Neural progenitor cell (in vitro differentiated cells): ENCODE data around the gene FAM180B. TPM values are rescaled to one million over a fixed set of nuclear protein-coding genes. Genes with fewer than 3 reads are reported as not detected.

ENCODE experiments used
- DNase-seq: peaks from one replicate; pipeline ENCODE4 v3.0.0-alpha.2; 2016; ENCODE audit warnings: low spot score
- H2AFZ ChIP-seq: fragments of 200-600 bp; sonication (generic); replicated peaks from 2 replicates; pipeline ENCODE4 v1.6.1; 2016; ENCODE audit warnings: antibody characterized with exemption
- H3F3A ChIP-seq: fragments of 200-600 bp; sonication (generic); 2 replicates; pipeline ENCODE4 v1.6.1; 2016; ENCODE audit warnings: antibody characterized with exemption, low read depth
- H3K27ac ChIP-seq: fragments of 200-600 bp; sonication (generic); 2 replicates; pipeline ENCODE4 v1.5.1; 2016; ENCODE audit warnings: mild to moderate bottlenecking
- H3K27me3 ChIP-seq: fragments of 200-600 bp; sonication (generic); 2 replicates; pipeline ENCODE4 v1.6.1; 2016; ENCODE audit warnings: mild to moderate bottlenecking, moderate library complexity
- H3K36me3 ChIP-seq: fragments of 200-600 bp; sonication (generic); 2 replicates; pipeline ENCODE4 v1.5.1; 2016
- H3K4me1 ChIP-seq: fragments of 200-600 bp; sonication (generic); 2 replicates; pipeline ENCODE4 v1.6.1; 2016; ENCODE audit warnings: mixed run types
- H3K4me2 ChIP-seq: fragments of 200-600 bp; sonication (generic); 2 replicates; pipeline ENCODE4 v1.6.1; 2016
- H3K4me3 ChIP-seq: fragments of 200-600 bp; sonication (generic); 2 replicates; pipeline ENCODE4 v1.5.1; 2016
- H3K79me2 ChIP-seq: fragments of 200-600 bp; sonication (generic); 2 replicates; pipeline ENCODE4 v1.6.1; 2016; ENCODE audit warnings: low read depth
- H3K9ac ChIP-seq: fragments of 200-600 bp; sonication (generic); 2 replicates; pipeline ENCODE4 v1.6.1; 2016
- H3K9me3 ChIP-seq: fragments of 200-600 bp; sonication (generic); 2 replicates; pipeline ENCODE4 v1.5.1; 2016; ENCODE audit warnings: low read depth
- H4K20me1 ChIP-seq: fragments of 200-600 bp; sonication (generic); 2 replicates; pipeline ENCODE4 v1.6.1; 2016; ENCODE audit warnings: low read depth
- H3K27ac Mint-ChIP-seq: 3 replicates; pipeline ENCODE4 v1.8.0; 2021; ENCODE audit warnings: mixed read lengths
- H3K27me3 Mint-ChIP-seq: 2 replicates; pipeline ENCODE4 v1.8.0; 2022; ENCODE audit warnings: low read depth, mild to moderate bottlenecking, inconsistent platforms, moderate library complexity, mixed read lengths; ENCODE audit not compliant: insufficient read depth
- H3K36me3 Mint-ChIP-seq: 3 replicates; pipeline ENCODE4 v1.8.0; 2021; ENCODE audit warnings: mixed read lengths
- H3K4me1 Mint-ChIP-seq: 3 replicates; pipeline ENCODE4 v1.8.0; 2021; ENCODE audit warnings: mixed read lengths
- H3K4me3 Mint-ChIP-seq: 3 replicates; pipeline ENCODE4 v1.8.0; 2021; ENCODE audit warnings: mild to moderate bottlenecking, moderate library complexity, mixed read lengths
- H3K9me3 Mint-ChIP-seq: 3 replicates; pipeline ENCODE4 v1.8.0; 2020; ENCODE audit warnings: mixed read lengths
- EZH2 ChIP-seq: fragments of 200-600 bp; sonication (generic); IDR thresholded peaks from 2 replicates; pipeline ENCODE4 v1.6.1; 2017; ENCODE audit warnings: antibody characterized with exemption, mild to moderate bottlenecking, moderate library complexity
- EZH2phosphoT487 ChIP-seq: fragments of 200-600 bp; sonication (generic); IDR thresholded peaks from 2 replicates; pipeline ENCODE4 v1.6.1; 2017; ENCODE audit warnings: antibody characterized with exemption
- total RNA-seq: library from RNA; depleted of rRNA; stranded (reverse); fragments of >200 nt; gene quantifications from 2 replicates; pipeline ENCODE4 v1.2.3, GENCODE V29; 2015; ENCODE audit warnings: low replicate concordance
- TF ChIP-seq, protein P1 (sequence below): fragments of 200-600 bp; sonication (generic); IDR thresholded peaks from 2 replicates; pipeline ENCODE4 v1.5.1; 2017; ENCODE audit warnings: antibody characterized with exemption, mild to moderate bottlenecking

FAM180B gene, protein sequence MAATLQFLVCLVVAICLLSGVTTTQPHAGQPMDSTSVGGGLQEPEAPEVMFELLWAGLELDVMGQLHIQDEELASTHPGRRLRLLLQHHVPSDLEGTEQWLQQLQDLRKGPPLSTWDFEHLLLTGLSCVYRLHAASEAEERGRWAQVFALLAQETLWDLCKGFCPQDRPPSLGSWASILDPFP
- not detected in 2 replicates for total RNA-seq

DNA sequence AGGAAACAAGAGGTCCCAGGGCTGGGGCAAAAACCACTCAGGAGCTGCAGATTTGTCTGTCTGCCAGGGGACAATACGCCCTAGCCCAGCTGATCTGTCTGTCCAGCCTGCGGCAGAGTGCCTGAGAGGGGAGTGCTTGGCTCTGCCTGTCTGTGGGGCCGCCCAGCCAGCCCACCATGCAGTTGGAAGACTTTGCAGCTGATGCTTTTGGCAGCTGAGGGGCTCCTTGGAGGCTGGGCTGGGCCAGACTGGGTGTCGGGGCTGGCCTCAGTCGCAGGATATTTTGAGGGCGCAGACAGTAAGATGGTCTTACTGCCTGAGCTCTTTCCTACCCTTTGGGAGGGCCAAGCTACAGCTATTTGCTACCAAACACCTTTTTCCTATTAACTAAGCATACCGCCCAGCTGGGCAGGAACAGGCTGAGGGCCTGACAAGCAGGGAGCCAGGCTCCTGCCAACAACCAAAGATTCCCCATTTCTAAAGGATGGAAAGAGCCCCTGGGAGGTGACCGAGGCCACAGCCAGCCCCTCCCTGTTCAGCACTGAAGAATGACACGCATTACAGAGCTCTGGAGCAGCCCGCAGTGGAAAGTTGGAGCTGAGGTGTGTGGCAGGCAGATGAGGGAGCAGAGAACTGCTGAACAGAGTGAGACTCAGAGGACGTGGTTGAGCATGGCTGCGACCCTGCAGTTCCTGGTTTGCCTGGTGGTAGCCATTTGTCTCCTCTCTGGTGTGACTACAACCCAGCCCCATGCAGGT lies at the start of gene FAM180B:
FAM180B (plus strand) TSS at position 581 of the 758 bp plus-strand sequence; CDS start at position 672, 91 bp downstream.
- Mint-ChIP-seq H3K9me3 (no peaks in the 10 kb centered on the region), H3K27ac (peak within 1 kb of the TSS; percentile 66), H3K4me1 (peaks cover 17% of the 10 kb centered on the region), H3K36me3 (peaks cover 27% of the 10 kb centered on the region), H3K4me3 (peak within 1 kb of the TSS; percentile 63), H3K27me3 (peaks cover 5% of the 10 kb centered on the region)
- Histone ChIP-seq H3K36me3 (no peaks in the 10 kb centered on the region), H3K27ac (no peak within 1 kb of the TSS), H3K4me2 (no peak within 1 kb of the TSS), H3K79me2 (no peaks in the 10 kb centered on the region), H4K20me1 (no peaks in the 10 kb centered on the region), H3K9me3 (no peaks in the 10 kb centered on the region), H3K4me1 (no peaks in the 10 kb centered on the region), H3K9ac (no peak within 1 kb of the TSS), H3F3A (no peaks in the 10 kb centered on the region), H2AFZ (no peak within 1 kb of the TSS), H3K4me3 (no peak within 1 kb of the TSS), H3K27me3 (no peaks in the 10 kb centered on the region)
- DNase-seq = no peak
- TF ChIP-seq, protein P1, sequence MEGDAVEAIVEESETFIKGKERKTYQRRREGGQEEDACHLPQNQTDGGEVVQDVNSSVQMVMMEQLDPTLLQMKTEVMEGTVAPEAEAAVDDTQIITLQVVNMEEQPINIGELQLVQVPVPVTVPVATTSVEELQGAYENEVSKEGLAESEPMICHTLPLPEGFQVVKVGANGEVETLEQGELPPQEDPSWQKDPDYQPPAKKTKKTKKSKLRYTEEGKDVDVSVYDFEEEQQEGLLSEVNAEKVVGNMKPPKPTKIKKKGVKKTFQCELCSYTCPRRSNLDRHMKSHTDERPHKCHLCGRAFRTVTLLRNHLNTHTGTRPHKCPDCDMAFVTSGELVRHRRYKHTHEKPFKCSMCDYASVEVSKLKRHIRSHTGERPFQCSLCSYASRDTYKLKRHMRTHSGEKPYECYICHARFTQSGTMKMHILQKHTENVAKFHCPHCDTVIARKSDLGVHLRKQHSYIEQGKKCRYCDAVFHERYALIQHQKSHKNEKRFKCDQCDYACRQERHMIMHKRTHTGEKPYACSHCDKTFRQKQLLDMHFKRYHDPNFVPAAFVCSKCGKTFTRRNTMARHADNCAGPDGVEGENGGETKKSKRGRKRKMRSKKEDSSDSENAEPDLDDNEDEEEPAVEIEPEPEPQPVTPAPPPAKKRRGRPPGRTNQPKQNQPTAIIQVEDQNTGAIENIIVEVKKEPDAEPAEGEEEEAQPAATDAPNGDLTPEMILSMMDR = no peak
- TF ChIP-seq EZH2 (no peak), EZH2phosphoT487 (no peak)

DNA sequence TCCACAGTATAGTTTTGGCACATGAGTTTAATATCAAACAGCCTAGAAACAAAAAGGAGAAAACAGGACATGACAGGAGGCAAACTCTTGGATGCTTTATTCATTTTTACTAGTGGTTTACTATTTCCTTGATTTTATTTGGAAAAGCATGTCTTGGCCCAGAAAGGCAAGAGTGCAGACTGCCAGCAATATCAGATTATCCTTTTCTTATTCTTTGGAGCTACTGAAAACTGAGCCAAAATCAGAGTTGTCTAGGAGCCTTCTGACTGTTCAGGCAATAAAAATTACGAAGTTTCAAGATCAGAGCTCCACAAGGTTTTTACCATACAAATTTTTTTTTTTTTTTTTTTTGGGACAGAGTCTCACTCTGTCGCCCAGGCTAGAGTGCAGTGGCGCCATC lies 49.6 kb upstream of the FAM180B start:
- Mint-ChIP-seq H3K4me3 (no peak overlapping the region), H3K27ac (no peak overlapping the region), H3K9me3 (no peaks in the 10 kb centered on the region), H3K4me1 (peaks cover 35% of the 10 kb centered on the region), H3K36me3 (peaks cover 15% of the 10 kb centered on the region), H3K27me3 (no peaks in the 10 kb centered on the region)
- H3K4me2 ChIP-seq = no peak overlapping the region
- H3K4me1 ChIP-seq = peaks cover 9% of the 10 kb centered on the region
- H3K27me3 ChIP-seq = no peaks in the 10 kb centered on the region
- H4K20me1 ChIP-seq = peaks cover 98% of the 10 kb centered on the region
- H3K9ac ChIP-seq = no peak overlapping the region
- no peak overlapping the region for H2AFZ ChIP-seq
- no peaks in the 10 kb centered on the region for H3K36me3 ChIP-seq
- TF ChIP-seq, protein P1 = no peak
- TF ChIP-seq EZH2 (no peak), EZH2phosphoT487 (no peak)
- no peaks in the 10 kb centered on the region for H3K9me3 ChIP-seq
- no peak overlapping the region for H3K27ac ChIP-seq
- DNase-seq = no peak
- peaks cover 14% of the 10 kb centered on the region for H3F3A ChIP-seq
- H3K4me3 ChIP-seq = no peak overlapping the region
- H3K79me2 ChIP-seq = peaks cover 100% of the 10 kb centered on the region

DNA sequence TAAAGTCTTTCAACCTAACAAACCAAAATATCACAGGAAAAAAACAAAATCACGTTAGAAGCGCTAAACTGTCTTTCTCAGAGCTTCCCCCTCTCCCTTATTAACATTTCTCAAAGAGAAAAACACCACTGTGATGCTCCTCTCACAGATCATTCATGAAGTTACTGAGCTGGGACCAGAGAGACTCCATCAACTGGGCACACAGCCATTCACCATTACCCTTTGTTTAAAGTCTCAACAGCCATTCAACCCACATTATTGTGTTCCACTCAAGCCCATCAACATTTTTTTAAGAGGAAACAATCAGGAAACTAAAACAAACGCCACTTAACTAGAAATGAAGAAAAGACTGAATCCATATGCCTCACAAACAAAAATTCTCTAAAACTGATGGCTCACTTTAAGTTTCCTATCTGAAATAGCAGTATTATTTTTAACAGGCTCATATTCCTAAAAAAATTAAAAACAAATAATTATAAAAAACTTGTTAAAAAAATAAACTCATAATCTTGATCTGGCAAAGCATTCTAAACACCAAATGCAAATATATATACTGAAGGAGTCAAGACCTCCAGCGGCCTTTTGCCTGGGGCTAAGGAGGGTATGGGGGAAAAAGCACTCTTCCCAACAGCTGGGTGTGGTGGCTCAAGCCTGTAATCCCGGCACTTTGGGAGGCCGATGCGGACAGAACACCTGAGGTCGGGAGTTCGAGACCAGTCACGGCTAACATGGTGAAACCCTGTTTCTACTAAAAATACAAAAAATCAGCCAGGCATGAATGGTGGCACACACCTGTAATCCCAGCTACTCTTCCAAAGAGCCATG lies 47.5 kb upstream of the FAM180B start:
- Mint-ChIP-seq H3K27me3 (no peaks in the 10 kb centered on the region), H3K36me3 (peaks cover 17% of the 10 kb centered on the region), H3K9me3 (no peaks in the 10 kb centered on the region), H3K4me3 (no peak overlapping the region), H3K4me1 (peaks cover 22% of the 10 kb centered on the region), H3K27ac (peak overlapping the region; percentile 78)
- H3K9ac ChIP-seq = no peak overlapping the region
- H3K9me3 ChIP-seq = no peaks in the 10 kb centered on the region
- TF ChIP-seq, protein P1 = no peak
- no peak for TF ChIP-seq EZH2phosphoT487
- no peak for TF ChIP-seq EZH2
- no peaks in the 10 kb centered on the region for H3K27me3 ChIP-seq
- H3K4me3 ChIP-seq = no peak overlapping the region
- peaks cover 2% of the 10 kb centered on the region for H3K4me1 ChIP-seq
- peaks cover 14% of the 10 kb centered on the region for H3F3A ChIP-seq
- H4K20me1 ChIP-seq = peaks cover 98% of the 10 kb centered on the region
- no peak overlapping the region for H2AFZ ChIP-seq
- peak overlapping the region; percentile 55 for H3K27ac ChIP-seq
- peak overlapping the region; percentile 25 for H3K4me2 ChIP-seq
- H3K79me2 ChIP-seq = peaks cover 100% of the 10 kb centered on the region
- H3K36me3 ChIP-seq = no peaks in the 10 kb centered on the region
- DNase-seq = peak; percentile 31
